IMR-90 (cell line): ENCODE results near the gene NPAS2.

Experiments used
- BHLHE40 ChIP-seq: fragments of 150-350 bp; IDR thresholded peaks from 2 replicates; pipeline ENCODE4 v1.6.1; 2016; ENCODE audit warnings: mild to moderate bottlenecking, low read depth, low read length
- CTCF ChIP-seq: conservative IDR thresholded peaks from 2 replicates; pipeline ENCODE4 v1.5.1; 2012; ENCODE audit warnings: mild to moderate bottlenecking, low read depth, low read length, improper control_type of control experiment
- MXI1 ChIP-seq: IDR thresholded peaks from 2 replicates; pipeline ENCODE4 v1.6.1; 2012; ENCODE audit warnings: low read depth, mild to moderate bottlenecking, low read length, moderate library complexity, borderline replicate concordance
- POLR2A ChIP-seq: IDR thresholded peaks from 2 replicates; pipeline ENCODE4 v1.6.1; 2012; ENCODE audit warnings: mild to moderate bottlenecking, low read depth, low read length
- RAD21 ChIP-seq: IDR thresholded peaks from 2 replicates; pipeline ENCODE4 v1.6.1; 2012; ENCODE audit warnings: low read length, improper control_type of control experiment
- RCOR1 ChIP-seq: IDR thresholded peaks from 2 replicates; pipeline ENCODE4 v1.6.1; 2012; ENCODE audit warnings: mild to moderate bottlenecking, low read length, improper control_type of control experiment; ENCODE audit not compliant: insufficient replicate concordance
- SMC3 ChIP-seq: fragments of 150-350 bp; IDR thresholded peaks from 2 replicates; pipeline ENCODE4 v1.6.1; 2016; ENCODE audit warnings: low read depth, mild to moderate bottlenecking, antibody characterized with exemption, low read length, moderate library complexity
- USF2 ChIP-seq: fragments of 150-350 bp; IDR thresholded peaks from 2 replicates; pipeline ENCODE4 v1.6.1; 2017; ENCODE audit warnings: mild to moderate bottlenecking, antibody characterized with exemption, low read length, low read depth

GRCh38 chr2:101040761-101041160 is 220.8 kb downstream of the NPAS2 start:
- TF ChIP-seq RCOR1, result no peak
- TF ChIP-seq SMC3, result no peak
- no peak for TF ChIP-seq CTCF
- no peak for TF ChIP-seq MXI1
- TF ChIP-seq USF2, result no peak
- no peak for TF ChIP-seq POLR2A
- TF ChIP-seq BHLHE40, result no peak
- no peak for TF ChIP-seq RAD21
